GM12878 (cell line): Measurements from ENCODE around the gene RUVBL2. TPM values are rescaled to one million over a fixed set of nuclear protein-coding genes. Genes with fewer than 3 reads are reported as not detected.
A peak's percentile ranks its signal among the peaks of the same experiment; 100 is the strongest.

Experiments used
- BCL11A ChIP-seq: IDR thresholded peaks from 2 replicates; pipeline ENCODE4 v1.6.1; 2011; ENCODE audit warnings: low read depth, low read length
- BMI1 ChIP-seq: fragments of 450-650 bp; IDR thresholded peaks from 2 replicates; pipeline ENCODE4 v1.6.1; 2016; ENCODE audit warnings: mild to moderate bottlenecking, moderate library complexity, borderline replicate concordance
- CBFB ChIP-seq: IDR thresholded peaks from 2 replicates; pipeline ENCODE4 v1.6.1; 2016; ENCODE audit warnings: antibody characterized with exemption, low read depth
- CBX3 ChIP-seq: fragments of 200-600 bp; sonication (generic); IDR thresholded peaks from 2 replicates; pipeline ENCODE4 v1.6.1; 2016; ENCODE audit warnings: low read depth, borderline replicate concordance
- CHD1 ChIP-seq: IDR thresholded peaks from 2 replicates; pipeline ENCODE4 v1.6.1; 2012; ENCODE audit warnings: low read depth, low read length, improper control_type of control experiment
- DPF2 ChIP-seq: fragments of 450-650 bp; IDR thresholded peaks from 2 replicates; pipeline ENCODE4 v1.6.1; 2017; ENCODE audit warnings: mild to moderate bottlenecking
- EGR1 ChIP-seq, 2 experiments: IDR thresholded peaks; 1 replicate in 1 of 2; 2 replicates in 1 of 2; pipeline ENCODE4 v1.6.1; 2011 to 2012; ENCODE audit warnings: low read depth in 2 of 2, low read length in 2 of 2, borderline replicate concordance in 1 of 2, mild to moderate bottlenecking in 1 of 2, moderate library complexity in 1 of 2
- ETV6 ChIP-seq, 2 experiments: fragments of 450-650 bp in 1 of 2; IDR thresholded peaks in 1 of 2; conservative IDR thresholded peaks in 1 of 2; 2 replicates each; pipeline ENCODE4 v1.6.1; 2014; ENCODE audit warnings: antibody characterized with exemption in 1 of 2, borderline replicate concordance in 1 of 2, low read depth in 1 of 2, mild to moderate bottlenecking in 1 of 2, moderate library complexity in 1 of 2
- HDAC6 ChIP-seq: fragments of 200-600 bp; sonication (generic); IDR thresholded peaks from one replicate; pipeline ENCODE4 v1.8.0; 2017; ENCODE audit warnings: antibody characterized with exemption; ENCODE audit not compliant: unreplicated experiment
- HDGF ChIP-seq: fragments of 450-650 bp; IDR thresholded peaks from 2 replicates; pipeline ENCODE4 v1.6.1; 2016; ENCODE audit warnings: antibody characterized with exemption
- KAT2A ChIP-seq: conservative IDR thresholded peaks from 2 replicates; pipeline ENCODE4 v1.6.1; 2011; ENCODE audit warnings: low read depth, low read length; ENCODE audit not compliant: control insufficient read depth
- MYB ChIP-seq: fragments of 150-350 bp; IDR thresholded peaks from 2 replicates; pipeline ENCODE4 v1.6.1; 2014; ENCODE audit warnings: mild to moderate bottlenecking, low read depth, low read length, borderline replicate concordance
- MYC ChIP-seq: IDR thresholded peaks from 2 replicates; pipeline ENCODE4 v1.6.1; 2011; ENCODE audit warnings: mild to moderate bottlenecking, low read length, moderate library complexity, inconsistent platforms; ENCODE audit not compliant: insufficient read depth, insufficient replicate concordance, insufficient read length, severe bottlenecking
- PML ChIP-seq: IDR thresholded peaks from 2 replicates; pipeline ENCODE4 v1.6.1; 2012; ENCODE audit warnings: low read length, inconsistent platforms
- RAD51 ChIP-seq: fragments of 450-650 bp; IDR thresholded peaks from 2 replicates; pipeline ENCODE4 v1.6.1; 2016; ENCODE audit warnings: moderate library complexity, mild to moderate bottlenecking, inconsistent platforms
- RCOR1 ChIP-seq: conservative IDR thresholded peaks from 2 replicates; pipeline ENCODE4 v1.6.1; 2012; ENCODE audit warnings: low read depth, low read length, improper control_type of control experiment
- SRF ChIP-seq, 2 experiments: IDR thresholded peaks; 2 replicates each; pipeline ENCODE4 v1.6.1; 2011; ENCODE audit warnings: low read depth in 2 of 2, low read length in 2 of 2, mild to moderate bottlenecking in 1 of 2, moderate library complexity in 1 of 2
- SUPT20H ChIP-seq: IDR thresholded peaks from 2 replicates; pipeline ENCODE4 v1.6.1; 2011; ENCODE audit warnings: low read depth, mild to moderate bottlenecking, low read length, moderate library complexity, borderline replicate concordance; ENCODE audit not compliant: control insufficient read depth
- polyA plus RNA-seq, 11 experiments: library from polyadenylated mRNA; depleted of rRNA in 4 of 11; unstranded in 6 of 11; stranded (reverse) in 5 of 11; fragments of >200 nt; fragmentation: Nextera tagmentation in 4 of 11; fragmentation: Illumina TruSeq in 1 of 11; extraction: Ambion mirVana in 4 of 11; extraction: Trizol in 1 of 11; gene quantifications; 1 replicate in 1 of 11; 2 replicates in 10 of 11; pipeline versions ENCODE4 v1.2.1 to v1.2.3, GENCODE V29; 2011 to 2016; ENCODE audit warnings: inconsistent platforms in 2 of 11, missing spikeins in 2 of 11, low read depth in 1 of 11
- total RNA-seq, 4 experiments: library from RNA; depleted of rRNA in 3 of 4; stranded (reverse); fragments of >200 nt in 3 of 4; fragmentation: Illumina TruSeq in 1 of 4; extraction: Trizol in 1 of 4; gene quantifications; 2 replicates each; pipeline versions ENCODE4 v1.2.1 to v1.2.3, GENCODE V29; 2013 to 2021
- TF ChIP-seq, protein P1 (sequence below): fragments of 450-650 bp; IDR thresholded peaks from 2 replicates; pipeline ENCODE4 v1.6.1; 2017; ENCODE audit warnings: mild to moderate bottlenecking, moderate library complexity
- TF ChIP-seq, protein P2 (sequence below): fragments of 150-350 bp; IDR thresholded peaks from 2 replicates; pipeline ENCODE4 v1.6.1; 2014; ENCODE audit warnings: mild to moderate bottlenecking, low read depth, low read length
- TF ChIP-seq, protein P3 (sequence below): fragments of 450-650 bp; IDR thresholded peaks from 2 replicates; pipeline ENCODE4 v1.6.1; 2017; ENCODE audit warnings: borderline replicate concordance
- TF ChIP-seq, protein P4 (sequence below): fragments of 450-650 bp; IDR thresholded peaks from 2 replicates; pipeline ENCODE4 v1.6.1; 2014; ENCODE audit warnings: mild to moderate bottlenecking

Gene RUVBL2
- total and polyA plus RNA-seq, 10 of the 15 experiments (the other 5 are each of a cell fraction or from before 2014, with no cell fraction given), result 33.8 to 224 (median 125) TPM

DNA sequence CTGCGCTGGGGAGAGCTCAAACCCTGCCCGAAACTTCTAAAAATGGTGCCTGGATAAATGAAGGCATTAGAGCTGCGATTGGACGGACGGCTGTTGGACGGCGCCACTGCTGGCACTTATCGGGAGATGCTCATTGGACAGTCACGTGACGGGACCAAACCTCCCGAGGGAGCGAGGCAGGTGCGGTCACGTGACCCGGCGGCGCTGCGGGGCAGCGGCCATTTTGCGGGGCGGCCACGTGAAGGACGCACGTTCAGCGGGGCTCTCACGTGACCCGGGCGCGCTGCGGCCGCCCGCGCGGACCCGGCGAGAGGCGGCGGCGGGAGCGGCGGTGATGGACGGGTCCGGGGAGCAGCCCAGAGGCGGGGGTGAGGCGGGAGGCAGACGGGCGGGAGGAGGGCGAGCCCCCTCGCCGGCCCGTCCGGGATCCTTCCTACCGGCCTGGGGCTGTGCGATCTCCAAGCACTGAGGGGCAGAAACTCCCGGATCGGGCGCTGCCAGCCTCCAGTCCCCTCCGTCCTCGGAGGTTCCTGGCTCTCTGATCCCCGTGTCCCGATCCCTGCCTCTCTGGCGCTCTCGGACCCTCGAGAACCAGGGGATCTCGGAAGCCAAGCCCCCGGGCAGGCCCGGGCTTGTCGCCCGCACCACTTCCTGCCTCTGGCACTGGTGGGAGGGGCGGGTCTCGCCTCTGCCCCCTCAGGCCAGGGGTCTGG lies 38.9 kb upstream of the RUVBL2 start, which contains the start of gene BAX (continued):
- TF ChIP-seq, protein P1, sequence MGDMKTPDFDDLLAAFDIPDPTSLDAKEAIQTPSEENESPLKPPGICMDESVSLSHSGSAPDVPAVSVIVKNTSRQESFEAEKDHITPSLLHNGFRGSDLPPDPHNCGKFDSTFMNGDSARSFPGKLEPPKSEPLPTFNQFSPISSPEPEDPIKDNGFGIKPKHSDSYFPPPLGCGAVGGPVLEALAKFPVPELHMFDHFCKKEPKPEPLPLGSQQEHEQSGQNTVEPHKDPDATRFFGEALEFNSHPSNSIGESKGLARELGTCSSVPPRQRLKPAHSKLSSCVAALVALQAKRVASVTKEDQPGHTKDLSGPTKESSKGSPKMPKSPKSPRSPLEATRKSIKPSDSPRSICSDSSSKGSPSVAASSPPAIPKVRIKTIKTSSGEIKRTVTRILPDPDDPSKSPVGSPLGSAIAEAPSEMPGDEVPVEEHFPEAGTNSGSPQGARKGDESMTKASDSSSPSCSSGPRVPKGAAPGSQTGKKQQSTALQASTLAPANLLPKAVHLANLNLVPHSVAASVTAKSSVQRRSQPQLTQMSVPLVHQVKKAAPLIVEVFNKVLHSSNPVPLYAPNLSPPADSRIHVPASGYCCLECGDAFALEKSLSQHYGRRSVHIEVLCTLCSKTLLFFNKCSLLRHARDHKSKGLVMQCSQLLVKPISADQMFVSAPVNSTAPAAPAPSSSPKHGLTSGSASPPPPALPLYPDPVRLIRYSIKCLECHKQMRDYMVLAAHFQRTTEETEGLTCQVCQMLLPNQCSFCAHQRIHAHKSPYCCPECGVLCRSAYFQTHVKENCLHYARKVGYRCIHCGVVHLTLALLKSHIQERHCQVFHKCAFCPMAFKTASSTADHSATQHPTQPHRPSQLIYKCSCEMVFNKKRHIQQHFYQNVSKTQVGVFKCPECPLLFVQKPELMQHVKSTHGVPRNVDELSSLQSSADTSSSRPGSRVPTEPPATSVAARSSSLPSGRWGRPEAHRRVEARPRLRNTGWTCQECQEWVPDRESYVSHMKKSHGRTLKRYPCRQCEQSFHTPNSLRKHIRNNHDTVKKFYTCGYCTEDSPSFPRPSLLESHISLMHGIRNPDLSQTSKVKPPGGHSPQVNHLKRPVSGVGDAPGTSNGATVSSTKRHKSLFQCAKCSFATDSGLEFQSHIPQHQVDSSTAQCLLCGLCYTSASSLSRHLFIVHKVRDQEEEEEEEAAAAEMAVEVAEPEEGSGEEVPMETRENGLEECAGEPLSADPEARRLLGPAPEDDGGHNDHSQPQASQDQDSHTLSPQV, result 0 out of 2 replicates have a peak, but pooled peaks have one; percentile 20
- TF ChIP-seq ETV6 (conservative IDR thresholded peaks at IDR 0.05 in 1 of 2, IDR thresholded peaks at IDR 0.05 in 1 of 2; ENCODE audit: borderline replicate concordance in 1 of 2, low read depth in 1 of 2) (no peak), KAT2A (no peak), DPF2 (peak; percentile 92), RCOR1 (no peak), HDAC6 (no peak), HDGF (no peak), CBX3 (no peak), SRF (IDR thresholded peaks at IDR 0.05; ENCODE audit: low read depth in 2 of 2, low read length in 2 of 2) (no peak), SUPT20H (no peak), EGR1 (IDR thresholded peaks at IDR 0.05; ENCODE audit: borderline replicate concordance in 1 of 2, low read depth in 2 of 2, low read length in 2 of 2) (peak; percentile 72 to 91), CBFB (no peak), RAD51 (peak; percentile 100), PML (peak; percentile 74; the same call in 1 of the 2 replicates), BCL11A (0 out of 2 replicates have a peak, but pooled peaks have one; percentile 3), MYB (no peak), BMI1 (no peak), MYC (peak; percentile 53), CHD1 (0 out of 2 replicates have a peak, but pooled peaks have one; percentile 13)
- TF ChIP-seq, protein P2, sequence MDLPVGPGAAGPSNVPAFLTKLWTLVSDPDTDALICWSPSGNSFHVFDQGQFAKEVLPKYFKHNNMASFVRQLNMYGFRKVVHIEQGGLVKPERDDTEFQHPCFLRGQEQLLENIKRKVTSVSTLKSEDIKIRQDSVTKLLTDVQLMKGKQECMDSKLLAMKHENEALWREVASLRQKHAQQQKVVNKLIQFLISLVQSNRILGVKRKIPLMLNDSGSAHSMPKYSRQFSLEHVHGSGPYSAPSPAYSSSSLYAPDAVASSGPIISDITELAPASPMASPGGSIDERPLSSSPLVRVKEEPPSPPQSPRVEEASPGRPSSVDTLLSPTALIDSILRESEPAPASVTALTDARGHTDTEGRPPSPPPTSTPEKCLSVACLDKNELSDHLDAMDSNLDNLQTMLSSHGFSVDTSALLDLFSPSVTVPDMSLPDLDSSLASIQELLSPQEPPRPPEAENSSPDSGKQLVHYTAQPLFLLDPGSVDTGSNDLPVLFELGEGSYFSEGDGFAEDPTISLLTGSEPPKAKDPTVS, result 0 out of 2 replicates have a peak, but pooled peaks have one; percentile 54
- TF ChIP-seq, protein P3, sequence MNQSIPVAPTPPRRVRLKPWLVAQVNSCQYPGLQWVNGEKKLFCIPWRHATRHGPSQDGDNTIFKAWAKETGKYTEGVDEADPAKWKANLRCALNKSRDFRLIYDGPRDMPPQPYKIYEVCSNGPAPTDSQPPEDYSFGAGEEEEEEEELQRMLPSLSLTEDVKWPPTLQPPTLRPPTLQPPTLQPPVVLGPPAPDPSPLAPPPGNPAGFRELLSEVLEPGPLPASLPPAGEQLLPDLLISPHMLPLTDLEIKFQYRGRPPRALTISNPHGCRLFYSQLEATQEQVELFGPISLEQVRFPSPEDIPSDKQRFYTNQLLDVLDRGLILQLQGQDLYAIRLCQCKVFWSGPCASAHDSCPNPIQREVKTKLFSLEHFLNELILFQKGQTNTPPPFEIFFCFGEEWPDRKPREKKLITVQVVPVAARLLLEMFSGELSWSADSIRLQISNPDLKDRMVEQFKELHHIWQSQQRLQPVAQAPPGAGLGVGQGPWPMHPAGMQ, result no peak
- TF ChIP-seq, protein P4, sequence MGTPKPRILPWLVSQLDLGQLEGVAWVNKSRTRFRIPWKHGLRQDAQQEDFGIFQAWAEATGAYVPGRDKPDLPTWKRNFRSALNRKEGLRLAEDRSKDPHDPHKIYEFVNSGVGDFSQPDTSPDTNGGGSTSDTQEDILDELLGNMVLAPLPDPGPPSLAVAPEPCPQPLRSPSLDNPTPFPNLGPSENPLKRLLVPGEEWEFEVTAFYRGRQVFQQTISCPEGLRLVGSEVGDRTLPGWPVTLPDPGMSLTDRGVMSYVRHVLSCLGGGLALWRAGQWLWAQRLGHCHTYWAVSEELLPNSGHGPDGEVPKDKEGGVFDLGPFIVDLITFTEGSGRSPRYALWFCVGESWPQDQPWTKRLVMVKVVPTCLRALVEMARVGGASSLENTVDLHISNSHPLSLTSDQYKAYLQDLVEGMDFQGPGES, result peak; percentile 90
